Cardiac muscle cell (in vitro differentiated cells and primary cell): ENCODE data around the gene IL21. TPM values are rescaled to one million over a fixed set of nuclear protein-coding genes. Genes with fewer than 3 reads are reported as not detected.
"Not testable (repeated sequence)": the region's sequence is repeated elsewhere in the genome, so short reads cannot be mapped to it uniquely, and the experiment has no call there.

Experiments used
- DNase-seq, 2 donors: peaks; one replicate each; pipeline versions ENCODE4 v3.0.0 to v3.0.0-alpha.2; 2010 to 2017; ENCODE audit warnings: low read depth in 1 of 2, low spot score in 1 of 2
- H3K27ac ChIP-seq: fragments of 200-600 bp; sonication (generic); 2 replicates; pipeline ENCODE4 v1.5.1; 2016
- H3K27me3 ChIP-seq: fragments of 200-600 bp; sonication (generic); 2 replicates; pipeline ENCODE4 v1.6.0; 2016; ENCODE audit warnings: control low read depth
- H3K36me3 ChIP-seq: fragments of 200-600 bp; sonication (generic); 2 replicates; pipeline ENCODE4 v1.5.1; 2016; ENCODE audit warnings: control low read depth
- H3K4me1 ChIP-seq: fragments of 200-600 bp; sonication (generic); 2 replicates; pipeline ENCODE4 v1.8.1; 2017; ENCODE audit warnings: low read depth, mild to moderate bottlenecking, mixed run types
- H3K4me3 ChIP-seq: fragments of 200-600 bp; sonication (generic); 2 replicates; pipeline ENCODE4 v1.5.1; 2016; ENCODE audit warnings: mild to moderate bottlenecking
- H3K9me3 ChIP-seq: fragments of 200-600 bp; sonication (generic); 2 replicates; pipeline ENCODE4 v1.5.1; 2017; ENCODE audit warnings: low read depth, mild to moderate bottlenecking, control low read depth
- CTCF ChIP-seq: IDR thresholded peaks from 2 replicates; pipeline ENCODE4 v1.5.1; 2012; ENCODE audit warnings: low read depth, mild to moderate bottlenecking, low read length
- polyA plus RNA-seq: library from polyadenylated mRNA; unstranded; fragments of >200 nt; fragmentation: Nextera tagmentation; extraction: Ambion mirVana; gene quantifications from 2 replicates; pipeline ENCODE4 v1.2.1, GENCODE V29; 2016
- total RNA-seq: library from RNA; depleted of rRNA; stranded (reverse); fragments of >200 nt; gene quantifications from 2 replicates; pipeline ENCODE4 v1.2.3, GENCODE V29; 2016

The IL21 gene
- total and polyA plus RNA-seq, 2 experiments from 2014 or later, result not detected

- Histone ChIP-seq H3K36me3 (no peaks in the 10 kb centered on the region), H3K4me3 (no peak overlapping the region), H3K4me1 (no peaks in the 10 kb centered on the region), H3K27ac (no peak overlapping the region), H3K9me3 (no peaks in the 10 kb centered on the region), H3K27me3 (no peaks in the 10 kb centered on the region)
- peak; percentile 67 to 74 for DNase-seq
- peak; percentile 62 for TF ChIP-seq CTCF
Measured at GRCh38 chr4:122576261-122577188, 44.3 kb downstream of the IL21 start.

- not testable (repeated sequence) for H3K27me3 ChIP-seq, H3K4me3 ChIP-seq, H3K9me3 ChIP-seq, H3K27ac ChIP-seq, H3K36me3 ChIP-seq, DNase-seq, H3K4me1 ChIP-seq
Measured at GRCh38 chr4:122574347-122574746, 46.5 kb downstream of the IL21 start.

- Histone ChIP-seq H3K27ac (no peak overlapping the region), H3K36me3 (no peaks in the 10 kb centered on the region), H3K27me3 (no peaks in the 10 kb centered on the region), H3K4me1 (no peaks in the 10 kb centered on the region), H3K4me3 (no peak overlapping the region), H3K9me3 (no peaks in the 10 kb centered on the region)
- no peak for DNase-seq
- TF ChIP-seq CTCF, result no peak
Measured at GRCh38 chr4:122562449-122562848, 58.4 kb downstream of the IL21 start.

Other genes starting within 250 kb of the IL21 start
- not detected in 2 replicates for gene ADAD1, start 242.1 kb downstream of the IL21 start, total RNA-seq
- gene ADAD1, start 242.1 kb downstream of the IL21 start, polyA plus RNA-seq, result not detected in 2 replicates
- not detected in 2 replicates for gene IL2, start 164.3 kb downstream of the IL21 start, total RNA-seq
- not detected in 2 replicates for gene IL2, start 164.3 kb downstream of the IL21 start, polyA plus RNA-seq
- gene BBS12, start 111.6 kb upstream of the IL21 start, total RNA-seq, result 3.2 and 4.9 TPM in 2 replicates
- gene BBS12, start 111.6 kb upstream of the IL21 start, polyA plus RNA-seq, result 7.4 and 9.9 TPM in 2 replicates
- gene FGF2, start 205.8 kb upstream of the IL21 start, total RNA-seq, result 2.1 and 3.2 TPM in 2 replicates
- 3.0 and 3.4 TPM in 2 replicates for gene FGF2, start 205.8 kb upstream of the IL21 start, polyA plus RNA-seq